B cell (primary cell): ENCODE results near the gene KCTD10. TPM values are rescaled to one million over a fixed set of nuclear protein-coding genes. Genes with fewer than 3 reads are reported as not detected.

Source experiments
- ATAC-seq: fragments of 200-7000 bp; cut with Tn5 transposase; one replicate; pipeline ENCODE4 v1.10.0; 2021; ENCODE audit warnings: low read depth, mild to moderate bottlenecking, moderate number of reproducible peaks, moderate library complexity
- CTCF ChIA-PET: fragments of 350-600 bp; sonication (Branson Sonifier 250); formaldehyde crosslinking; loops from one replicate; lab custom pipeline; 2021; ENCODE audit warnings: antibody characterized with exemption, inconsistent platforms; lab: Charles Lee
- POLR2A ChIA-PET: fragments of 350-600 bp; sonication (Branson Sonifier 250); formaldehyde crosslinking; loops from one replicate; lab custom pipeline; 2021; ENCODE audit warnings: antibody characterized with exemption; lab: Charles Lee
- DNase-seq: peaks from one replicate; pipeline ENCODE4 v3.0.0; 2013
- H2AFZ ChIP-seq: 2 replicates; pipeline ENCODE4 v1.6.1; 2012; ENCODE audit warnings: mild to moderate bottlenecking, low read depth, low read length; ENCODE audit not compliant: insufficient read depth, poor library complexity, severe bottlenecking
- H3K27ac ChIP-seq, 2 donors: 1 replicate in 1 of 2; 2 replicates in 1 of 2; pipeline ENCODE4 v1.5.1; 2012 to 2013; ENCODE audit warnings: low read length in 2 of 2, mild to moderate bottlenecking in 2 of 2, moderate library complexity in 1 of 2
- H3K27me3 ChIP-seq, 4 experiments: fragments of 200-600 bp in 1 of 4; sonication (generic) in 1 of 4; replicated peaks in 1 of 4; 1 replicate in 2 of 4; 2 replicates in 2 of 4; pipeline versions ENCODE4 v1.6.1 to v1.7.0; 2013 to 2016; ENCODE audit warnings: low read length in 3 of 4, mild to moderate bottlenecking in 2 of 4, mixed read lengths in 1 of 4, moderate library complexity in 1 of 4; ENCODE audit not compliant: insufficient read depth in 4 of 4, control insufficient read depth in 3 of 4; ENCODE audit errors: control extremely low read depth in 1 of 4
- H3K36me3 ChIP-seq, 2 experiments: replicated peaks in 1 of 2; 1 replicate in 1 of 2; 2 replicates in 1 of 2; pipeline versions ENCODE4 v1.6.1 to v1.7.1; 2013; ENCODE audit warnings: low read length in 1 of 2; ENCODE audit not compliant: insufficient read depth in 2 of 2, control insufficient read depth in 1 of 2; ENCODE audit errors: control extremely low read depth in 1 of 2, extremely low read depth in 1 of 2
- H3K4me1 ChIP-seq, 2 donors: fragments of 200-600 bp in 1 of 2; sonication (generic) in 1 of 2; 1 replicate in 1 of 2; 2 replicates in 1 of 2; pipeline versions ENCODE4 v1.5.1 to v1.6.1; 2013 to 2017; ENCODE audit warnings: low read length in 2 of 2; ENCODE audit not compliant: control insufficient read depth in 2 of 2, insufficient read depth in 2 of 2
- H3K4me2 ChIP-seq: replicated peaks from 2 replicates; pipeline ENCODE3; 2012; ENCODE audit warnings: mild to moderate bottlenecking, low read depth, low read length; ENCODE audit not compliant: poor library complexity, severe bottlenecking
- H3K4me3 ChIP-seq, 5 experiments: fragments of 200-600 bp in 1 of 5; sonication (generic) in 1 of 5; 1 replicate in 3 of 5; 2 replicates in 2 of 5; pipeline versions ENCODE4 v1.5.1 to v1.7.0; 2011 to 2016; ENCODE audit warnings: low read length in 4 of 5, mild to moderate bottlenecking in 4 of 5, low read depth in 2 of 5, control low read depth in 1 of 5, moderate library complexity in 1 of 5; ENCODE audit not compliant: insufficient read depth in 1 of 5; ENCODE audit errors: control extremely low read depth in 1 of 5, extremely low read depth in 1 of 5
- H3K79me2 ChIP-seq: fragments of 200-600 bp; sonication (generic); one replicate; pipeline ENCODE4 v1.6.0; 2016; ENCODE audit warnings: low read length; ENCODE audit not compliant: control insufficient read depth, insufficient read depth
- H3K9ac ChIP-seq: fragments of 200-600 bp; sonication (generic); 2 replicates; pipeline ENCODE4 v1.6.1; 2017; ENCODE audit warnings: mild to moderate bottlenecking, low read length, moderate library complexity
- H3K9me3 ChIP-seq, 3 donors: one replicate each; pipeline versions ENCODE4 v1.6.1 to v1.7.1; 2013; ENCODE audit warnings: low read length in 2 of 3; ENCODE audit not compliant: control insufficient read depth in 2 of 3, insufficient read depth in 1 of 3; ENCODE audit errors: control extremely low read depth in 1 of 3
- H4K20me1 ChIP-seq: 2 replicates; pipeline ENCODE4 v1.6.0; 2012; ENCODE audit warnings: mild to moderate bottlenecking, low read length; ENCODE audit not compliant: insufficient read depth, control insufficient read depth, poor library complexity, severe bottlenecking
- H3K27ac Mint-ChIP-seq: one replicate; pipeline ENCODE4 v1.8.0; 2021; ENCODE audit warnings: mixed read lengths
- H3K27me3 Mint-ChIP-seq: one replicate; pipeline ENCODE4 v1.8.0; 2021; ENCODE audit warnings: mixed read lengths
- H3K4me1 Mint-ChIP-seq: one replicate; pipeline ENCODE4 v1.8.0; 2021; ENCODE audit warnings: mixed read lengths
- H3K4me3 Mint-ChIP-seq: one replicate; pipeline ENCODE4 v1.8.0; 2021; ENCODE audit warnings: mixed read lengths
- H3K9me3 Mint-ChIP-seq: one replicate; pipeline ENCODE4 v1.8.0; 2022; ENCODE audit warnings: mixed read lengths; ENCODE audit not compliant: insufficient read depth
- CTCF ChIP-seq: fragments of 200-600 bp; IDR thresholded peaks from one replicate; pipeline ENCODE4 v1.8.0; 2022; ENCODE audit warnings: antibody characterized with exemption, mild to moderate bottlenecking
- EZH2 ChIP-seq: IDR thresholded peaks from 2 replicates; pipeline ENCODE4 v1.6.1; 2012; ENCODE audit warnings: borderline replicate concordance, low read depth, mild to moderate bottlenecking, moderate library complexity, low read length; ENCODE audit not compliant: insufficient read depth, poor library complexity, severe bottlenecking
- WGBS: methylation state at CpG from one replicate; pipeline ENCODE4 v1.1.5; 2013; ENCODE audit warnings: missing lambda C conversion rate; ENCODE audit not compliant: insufficient coverage; 5-methylcytosine and 5-hydroxymethylcytosine counted together
- intact Hi-C: fragments of 100-400 bp; cut with micrococcal nuclease; formaldehyde crosslinking; loops from one replicate; pipeline ENCODE4 v1.10.0; 2022
- polyA plus RNA-seq: library from polyadenylated mRNA; depleted of rRNA; stranded (reverse); fragments of >200 nt; gene quantifications from 2 replicates; pipeline ENCODE4 v1.2.3, GENCODE V29; 2012
- total RNA-seq, 2 donors: library from RNA; stranded (reverse); fragments of 120-200 nt in 1 of 2; gene quantifications; 1 replicate in 1 of 2; 2 replicates in 1 of 2; pipeline versions ENCODE4 v1.2.3 to v1.2.4, GENCODE V29; 2013 to 2022

Gene KCTD10
- total and polyA plus RNA-seq, 2 donors (not counting 1 experiment from before 2014, with no cell fraction given): 15.4 to 30.9 TPM

- Mint-ChIP-seq H3K27me3 (no peaks in the 10 kb centered on the region), H3K4me1 (no peaks in the 10 kb centered on the region), H3K9me3 (no peaks in the 10 kb centered on the region), H3K27ac (no peak overlapping the region), H3K4me3 (no peak overlapping the region)
- Histone ChIP-seq H4K20me1 (no peaks in the 10 kb centered on the region), H3K27me3 (no peaks in the 10 kb centered on the region), H3K4me1 (no peaks in the 10 kb centered on the region), H3K36me3 (peaks cover 5 to 75% of the 10 kb centered on the region in 2 experiments), H3K4me2 (no peak overlapping the region), H3K9me3 (no peaks in the 10 kb centered on the region), H2AFZ (no peak overlapping the region), H3K4me3 (no peak overlapping the region), H3K9ac (no peak overlapping the region), H3K79me2 (no peaks in the 10 kb centered on the region), H3K27ac (no peak overlapping the region)
- WGBS: 67% methylated on average over 6 of the region's 11 CpGs
- ATAC-seq (peak; percentile 41), DNase-seq (peak; percentile 55)
- TF ChIP-seq EZH2: no peak
- TF ChIP-seq CTCF: peak; percentile 82
- ChIA-PET CTCF (interaction anchor here (0.6 to 6.8 kb wide), 8 partner anchors 10 to 255 kb away, joined by 3 to 66 read pairs (median 4); no protein-coding TSS in a partner anchor), POLR2A (no interaction called here)
- intact Hi-C loops: loop anchor here (1.0 kb wide), 1 partner anchor 361 kb away; the partner anchor contains the start of gene GLTP
Observed at GRCh38 chr12:109518820-109519665, 41.9 kb upstream of the KCTD10 start.

GRCh38 chr12:109517619-109518018 is 40.5 kb upstream of the KCTD10 start:
- WGBS: 89% methylated on average over 5 of the region's 6 CpGs
- DNase-seq: no peak
- Histone ChIP-seq H3K27me3 (no peaks in the 10 kb centered on the region), H3K4me2 (no peak overlapping the region), H3K79me2 (no peaks in the 10 kb centered on the region), H3K27ac (no peak overlapping the region), H3K9me3 (no peaks in the 10 kb centered on the region), H4K20me1 (no peaks in the 10 kb centered on the region), H2AFZ (no peak overlapping the region), H3K9ac (no peak overlapping the region), H3K4me1 (no peaks in the 10 kb centered on the region), H3K36me3 (peaks cover 8 to 77% of the 10 kb centered on the region in 2 experiments), H3K4me3 (no peak overlapping the region)
- intact Hi-C loops: loop anchor here (1.0 kb wide), 1 partner anchor 363 kb away; the partner anchor contains the start of gene GLTP
- Mint-ChIP-seq H3K4me3 (no peak overlapping the region), H3K9me3 (no peaks in the 10 kb centered on the region), H3K27me3 (no peaks in the 10 kb centered on the region), H3K4me1 (no peaks in the 10 kb centered on the region), H3K27ac (no peak overlapping the region)
- ChIA-PET CTCF (interaction anchor here (0.8 to 6.8 kb wide), 2 partner anchors 47 to 256 kb away, joined by 3 to 66 read pairs; no protein-coding TSS in a partner anchor), POLR2A (no interaction called here)
- no peak for TF ChIP-seq CTCF
- TF ChIP-seq EZH2: no peak
- no peak for ATAC-seq
